Measurements from ENCODE around the gene GALNT5. TPM values are rescaled to one million over a fixed set of nuclear protein-coding genes. Genes with fewer than 3 reads are reported as not detected.

GALNT5 gene
- total and polyA plus RNA-seq, 2 donors (not counting 3 experiments of a cell fraction or from before 2014, with no cell fraction given), result not detected

- dilution Hi-C loops (cut with MboI; ENCODE audit: extremely low pct_ligation_motif_present, low sequenced_read_pairs), result no loop called here
- Histone ChIP-seq H3K4me1 (ENCODE audit: control insufficient read depth, extremely low read depth, insufficient read depth, low read length) (no peaks in the 10 kb centered on the region), H3K27me3 (ENCODE audit: control insufficient read depth in 2 of 2, insufficient read depth in 2 of 2, low read length in 2 of 2) (no peaks in the 10 kb centered on the region), H3K9me3 (replicated peaks; ENCODE audit: control insufficient read depth, insufficient read depth, low read length) (no peaks in the 10 kb centered on the region), H3K36me3 (ENCODE audit: control insufficient read depth in 2 of 2, extremely low read depth in 1 of 2, insufficient read depth in 2 of 2, low read length in 2 of 2) (no peaks in the 10 kb centered on the region), H4K20me1 (replicated peaks; ENCODE audit: control insufficient read depth, extremely low read depth, insufficient read depth, low read length) (no peaks in the 10 kb centered on the region), H3K79me2 (ENCODE audit: control insufficient read depth, insufficient read depth, low read length) (no peaks in the 10 kb centered on the region), H3K4me3 (replicated peaks in 1 of 3; ENCODE audit: insufficient read depth in 1 of 3, low read depth in 1 of 3, low read length in 3 of 3) (no peak overlapping the region), H3K4me2 (ENCODE audit: insufficient read depth, low read length) (no peak overlapping the region), H2AFZ (ENCODE audit: low read depth, low read length) (no peak overlapping the region), H3K27ac (ENCODE audit: insufficient read depth, low read depth, low read length) (no peak overlapping the region), H3K9ac (replicated peaks; ENCODE audit: extremely low read depth, insufficient read depth, low read length) (no peak overlapping the region), H3K9me1 (replicated peaks; ENCODE audit: control insufficient read depth, extremely low read depth, insufficient read depth, low read length) (no peaks in the 10 kb centered on the region)
- TF ChIP-seq JUN (IDR thresholded peaks at IDR 0.05; ENCODE audit: borderline replicate concordance, insufficient read depth, insufficient read length, low read depth) (no peak), MYC (IDR thresholded peaks at IDR 0.05; ENCODE audit: low read depth, low read length) (no peak), FOS (IDR thresholded peaks at IDR 0.05; ENCODE audit: borderline replicate concordance, insufficient read depth, low read length) (no peak), POLR2AphosphoS5 (IDR thresholded peaks at IDR 0.05; ENCODE audit: insufficient read depth, low read depth, low read length) (no peak), GATA2 (IDR thresholded peaks at IDR 0.05; ENCODE audit: insufficient read depth, insufficient read length, low read depth, low read length) (no peak), POLR2A (IDR thresholded peaks at IDR 0.05; ENCODE audit: low read depth, low read length) (no peak), EZH2 (IDR thresholded peaks at IDR 0.05; ENCODE audit: borderline replicate concordance, low read depth, low read length, severe bottlenecking) (no peak), MAX (IDR thresholded peaks at IDR 0.05; ENCODE audit: insufficient read depth, insufficient read length) (no peak)
- TF ChIP-seq, protein P1, sequence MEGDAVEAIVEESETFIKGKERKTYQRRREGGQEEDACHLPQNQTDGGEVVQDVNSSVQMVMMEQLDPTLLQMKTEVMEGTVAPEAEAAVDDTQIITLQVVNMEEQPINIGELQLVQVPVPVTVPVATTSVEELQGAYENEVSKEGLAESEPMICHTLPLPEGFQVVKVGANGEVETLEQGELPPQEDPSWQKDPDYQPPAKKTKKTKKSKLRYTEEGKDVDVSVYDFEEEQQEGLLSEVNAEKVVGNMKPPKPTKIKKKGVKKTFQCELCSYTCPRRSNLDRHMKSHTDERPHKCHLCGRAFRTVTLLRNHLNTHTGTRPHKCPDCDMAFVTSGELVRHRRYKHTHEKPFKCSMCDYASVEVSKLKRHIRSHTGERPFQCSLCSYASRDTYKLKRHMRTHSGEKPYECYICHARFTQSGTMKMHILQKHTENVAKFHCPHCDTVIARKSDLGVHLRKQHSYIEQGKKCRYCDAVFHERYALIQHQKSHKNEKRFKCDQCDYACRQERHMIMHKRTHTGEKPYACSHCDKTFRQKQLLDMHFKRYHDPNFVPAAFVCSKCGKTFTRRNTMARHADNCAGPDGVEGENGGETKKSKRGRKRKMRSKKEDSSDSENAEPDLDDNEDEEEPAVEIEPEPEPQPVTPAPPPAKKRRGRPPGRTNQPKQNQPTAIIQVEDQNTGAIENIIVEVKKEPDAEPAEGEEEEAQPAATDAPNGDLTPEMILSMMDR (IDR thresholded peaks at IDR 0.05; ENCODE audit: extremely low read depth in 1 of 2, insufficient read depth in 1 of 2, low read depth in 1 of 2, low read length in 2 of 2), result no peak
- ChIA-PET CTCF (no interaction called here), POLR2A (no interaction called here)
- intact Hi-C loops (cut with micrococcal nuclease), result no loop called here
- DNase-seq (ENCODE audit: low read depth, low spot score) (no peak), FAIRE-seq (no peak)
- BruUV-seq (replicated peaks), result no TSS peak
Observed at GRCh38 chr2:157245144-157245840, 12.2 kb upstream of the GALNT5 start.
